GM12878 (cell line): ENCODE results near the gene P2RX4. TPM values are rescaled to one million over a fixed set of nuclear protein-coding genes. Genes with fewer than 3 reads are reported as not detected.

Source experiments
- ATF7 ChIP-seq: fragments of 450-650 bp; IDR thresholded peaks from 2 replicates; pipeline ENCODE4 v1.6.1; 2016; ENCODE audit warnings: low read depth, mild to moderate bottlenecking
- CBFB ChIP-seq: IDR thresholded peaks from 2 replicates; pipeline ENCODE4 v1.6.1; 2016; ENCODE audit warnings: antibody characterized with exemption, low read depth
- DPF2 ChIP-seq: fragments of 450-650 bp; IDR thresholded peaks from 2 replicates; pipeline ENCODE4 v1.6.1; 2017; ENCODE audit warnings: mild to moderate bottlenecking
- NFIC ChIP-seq: IDR thresholded peaks from 2 replicates; pipeline ENCODE4 v1.6.1; 2012; ENCODE audit warnings: low read depth, mild to moderate bottlenecking, inconsistent platforms, low read length, moderate library complexity
- PAX5 ChIP-seq: IDR thresholded peaks from 2 replicates; pipeline ENCODE4 v1.6.1; 2011; ENCODE audit warnings: low read depth, low read length, borderline replicate concordance
- RELB ChIP-seq: fragments of 450-650 bp; IDR thresholded peaks from 2 replicates; pipeline ENCODE4 v1.6.1; 2017; ENCODE audit warnings: low read depth, mild to moderate bottlenecking, moderate library complexity
- RUNX3 ChIP-seq: IDR thresholded peaks from 2 replicates; pipeline ENCODE4 v1.6.1; 2012; ENCODE audit warnings: low read length, inconsistent platforms
- SIX5 ChIP-seq: IDR thresholded peaks from 2 replicates; pipeline ENCODE4 v1.6.1; 2011; ENCODE audit warnings: mild to moderate bottlenecking, low read depth, low read length, moderate library complexity; ENCODE audit not compliant: severe bottlenecking
- SMAD5 ChIP-seq: IDR thresholded peaks from 2 replicates; pipeline ENCODE4 v1.6.1; 2016; ENCODE audit warnings: antibody characterized with exemption, low read depth
- ZBTB33 ChIP-seq: fragments of 450-650 bp; IDR thresholded peaks from 2 replicates; pipeline ENCODE4 v1.6.1; 2017; ENCODE audit warnings: mild to moderate bottlenecking
- ZBTB40 ChIP-seq: fragments of 450-650 bp; IDR thresholded peaks from 2 replicates; pipeline ENCODE4 v1.6.1; 2016; ENCODE audit warnings: mild to moderate bottlenecking, moderate library complexity, borderline replicate concordance
- ZNF687 ChIP-seq: fragments of 450-650 bp; IDR thresholded peaks from 2 replicates; pipeline ENCODE4 v1.6.1; 2017; ENCODE audit warnings: mild to moderate bottlenecking, moderate library complexity
- polyA plus RNA-seq, 11 experiments: library from polyadenylated mRNA; depleted of rRNA in 4 of 11; unstranded in 6 of 11; stranded (reverse) in 5 of 11; fragments of >200 nt; fragmentation: Nextera tagmentation in 4 of 11; fragmentation: Illumina TruSeq in 1 of 11; extraction: Ambion mirVana in 4 of 11; extraction: Trizol in 1 of 11; gene quantifications; 1 replicate in 1 of 11; 2 replicates in 10 of 11; pipeline versions ENCODE4 v1.2.1 to v1.2.3, GENCODE V29; 2011 to 2016; ENCODE audit warnings: inconsistent platforms in 2 of 11, missing spikeins in 2 of 11, low read depth in 1 of 11
- total RNA-seq, 4 experiments: library from RNA; depleted of rRNA in 3 of 4; stranded (reverse); fragments of >200 nt in 3 of 4; fragmentation: Illumina TruSeq in 1 of 4; extraction: Trizol in 1 of 4; gene quantifications; 2 replicates each; pipeline versions ENCODE4 v1.2.1 to v1.2.3, GENCODE V29; 2013 to 2021

Gene P2RX4
- total and polyA plus RNA-seq, 10 of the 15 experiments (the other 5 are each of a cell fraction or from before 2014, with no cell fraction given): 9.0 to 43.4 (median 20.5) TPM

- TF ChIP-seq SMAD5 (no peak), NFIC (no peak), PAX5 (no peak), ZBTB40 (no peak), RUNX3 (no peak), ZBTB33 (no peak), DPF2 (no peak), RELB (no peak), ZNF687 (no peak), CBFB (no peak), ATF7 (no peak), SIX5 (no peak)
Measured at GRCh38 chr12:121187501-121187900, 22.4 kb upstream of the P2RX4 start (continued).
